Osteocyte (in vitro differentiated cells): ENCODE results near the gene POLR2C. TPM values are rescaled to one million over a fixed set of nuclear protein-coding genes. Genes with fewer than 3 reads are reported as not detected.

Experiments
- DNase-seq: peaks from one replicate; pipeline ENCODE4 v3.0.0; 2021; ENCODE audit warnings: mixed read lengths; ENCODE audit not compliant: unreplicated experiment; ENCODE audit errors: extremely low spot score
- H3K27ac Mint-ChIP-seq: one replicate; pipeline ENCODE4 v1.8.0; 2021; ENCODE audit warnings: mild to moderate bottlenecking, mixed read lengths; ENCODE audit not compliant: unreplicated experiment
- H3K27me3 Mint-ChIP-seq: one replicate; pipeline ENCODE4 v1.8.0; 2021; ENCODE audit warnings: mixed read lengths; ENCODE audit not compliant: unreplicated experiment
- H3K36me3 Mint-ChIP-seq: one replicate; pipeline ENCODE4 v1.8.0; 2021; ENCODE audit warnings: mixed read lengths; ENCODE audit not compliant: unreplicated experiment
- H3K4me1 Mint-ChIP-seq: one replicate; pipeline ENCODE4 v1.8.0; 2021; ENCODE audit warnings: mixed read lengths; ENCODE audit not compliant: unreplicated experiment
- H3K4me3 Mint-ChIP-seq: one replicate; pipeline ENCODE4 v1.8.0; 2021; ENCODE audit warnings: mild to moderate bottlenecking, moderate library complexity, mixed read lengths; ENCODE audit not compliant: unreplicated experiment
- H3K9me3 Mint-ChIP-seq: one replicate; pipeline ENCODE4 v1.8.0; 2021; ENCODE audit warnings: mixed read lengths; ENCODE audit not compliant: unreplicated experiment
- total RNA-seq: library from RNA; stranded (reverse); gene quantifications from 2 replicates; pipeline ENCODE4 v1.2.1, GENCODE V29; 2021
- TF ChIP-seq, protein P1 (sequence below): fragments of 200-600 bp; sonication (generic); IDR thresholded peaks from 2 replicates; pipeline ENCODE4 v1.5.0; 2021; ENCODE audit warnings: antibody characterized with exemption, mild to moderate bottlenecking, moderate library complexity

POLR2C gene
- total RNA-seq, 1 donor from 2014 or later, result 46.8 TPM

DNA sequence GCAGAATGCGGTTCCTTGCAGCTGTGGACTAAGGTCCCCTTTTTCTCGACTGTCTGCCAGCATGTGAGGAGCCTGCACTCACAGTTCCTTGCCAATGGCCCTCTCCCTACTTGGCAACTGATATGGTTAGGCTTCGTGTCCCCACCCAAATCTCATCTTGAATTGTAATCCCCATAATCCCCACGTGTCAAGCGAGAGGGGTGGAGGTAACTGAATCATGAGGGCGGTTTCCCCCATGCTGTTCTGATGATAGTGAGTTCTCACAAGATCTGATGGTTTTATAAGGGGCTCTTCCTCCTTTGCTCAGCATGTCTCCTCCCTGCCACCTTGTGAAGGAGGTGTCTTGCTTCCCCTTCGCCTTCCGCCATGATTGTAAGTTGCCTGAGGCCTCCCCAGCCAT, 35.2 kb upstream of the POLR2C start:
- Mint-ChIP-seq H3K4me3 (no peak overlapping the region), H3K36me3 (peaks cover 34% of the 10 kb centered on the region), H3K9me3 (no peaks in the 10 kb centered on the region), H3K27ac (no peak overlapping the region), H3K4me1 (peaks cover 5% of the 10 kb centered on the region), H3K27me3 (no peaks in the 10 kb centered on the region)
- TF ChIP-seq, protein P1, sequence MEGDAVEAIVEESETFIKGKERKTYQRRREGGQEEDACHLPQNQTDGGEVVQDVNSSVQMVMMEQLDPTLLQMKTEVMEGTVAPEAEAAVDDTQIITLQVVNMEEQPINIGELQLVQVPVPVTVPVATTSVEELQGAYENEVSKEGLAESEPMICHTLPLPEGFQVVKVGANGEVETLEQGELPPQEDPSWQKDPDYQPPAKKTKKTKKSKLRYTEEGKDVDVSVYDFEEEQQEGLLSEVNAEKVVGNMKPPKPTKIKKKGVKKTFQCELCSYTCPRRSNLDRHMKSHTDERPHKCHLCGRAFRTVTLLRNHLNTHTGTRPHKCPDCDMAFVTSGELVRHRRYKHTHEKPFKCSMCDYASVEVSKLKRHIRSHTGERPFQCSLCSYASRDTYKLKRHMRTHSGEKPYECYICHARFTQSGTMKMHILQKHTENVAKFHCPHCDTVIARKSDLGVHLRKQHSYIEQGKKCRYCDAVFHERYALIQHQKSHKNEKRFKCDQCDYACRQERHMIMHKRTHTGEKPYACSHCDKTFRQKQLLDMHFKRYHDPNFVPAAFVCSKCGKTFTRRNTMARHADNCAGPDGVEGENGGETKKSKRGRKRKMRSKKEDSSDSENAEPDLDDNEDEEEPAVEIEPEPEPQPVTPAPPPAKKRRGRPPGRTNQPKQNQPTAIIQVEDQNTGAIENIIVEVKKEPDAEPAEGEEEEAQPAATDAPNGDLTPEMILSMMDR, result no peak
- DNase-seq, result no peak

DNA sequence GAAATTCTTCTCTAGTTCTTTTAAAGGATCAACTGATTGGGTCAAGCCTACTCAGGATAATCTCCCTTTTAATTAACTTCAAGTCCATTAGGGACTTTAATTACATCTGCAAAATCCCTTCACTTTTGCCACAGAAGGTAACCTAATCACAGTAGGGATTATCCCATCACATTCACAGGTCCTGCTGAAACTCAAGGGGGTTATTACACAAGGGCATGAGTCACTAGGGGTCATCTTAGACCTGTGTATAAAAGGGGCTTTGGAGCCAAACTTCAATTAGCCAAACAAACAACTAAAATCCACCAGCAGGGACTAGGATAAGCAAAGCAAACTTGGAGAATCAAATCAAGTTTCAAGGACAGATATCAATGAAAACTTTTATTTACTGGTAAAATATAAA, 34.7 kb upstream of the POLR2C start:
- no peaks in the 10 kb centered on the region for H3K9me3 Mint-ChIP-seq
- no peak for DNase-seq

DNA sequence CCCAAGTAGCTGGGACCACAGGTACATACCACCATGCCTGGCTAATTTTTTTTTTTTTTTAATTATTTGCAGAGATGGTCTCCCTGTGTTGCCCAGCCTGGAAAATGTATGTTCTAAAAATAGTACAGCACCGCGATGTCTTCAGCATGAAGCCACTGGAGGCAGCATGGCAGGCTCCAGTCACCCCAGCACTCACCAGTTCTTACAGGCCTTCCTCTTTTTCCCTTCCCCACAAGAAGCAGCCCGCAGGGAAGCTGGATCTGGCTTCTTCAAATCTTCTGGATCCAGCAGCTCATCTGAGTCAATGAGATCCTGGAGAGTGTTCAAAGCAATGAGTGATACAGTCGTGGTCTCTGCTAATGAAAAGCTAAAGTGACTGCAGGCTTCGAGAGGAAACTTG, 31.5 kb upstream of the POLR2C start:
- Mint-ChIP-seq H3K9me3 (no peaks in the 10 kb centered on the region), H3K36me3 (peaks cover 53% of the 10 kb centered on the region), H3K4me1 (no peaks in the 10 kb centered on the region), H3K27ac (no peak overlapping the region), H3K4me3 (no peak overlapping the region), H3K27me3 (no peaks in the 10 kb centered on the region)
- TF ChIP-seq, protein P1, result no peak
- no peak for DNase-seq

More for the DNA sequence above, 34.7 kb upstream of the POLR2C start:
- Mint-ChIP-seq H3K4me1 (no peaks in the 10 kb centered on the region), H3K36me3 (peaks cover 37% of the 10 kb centered on the region), H3K27me3 (no peaks in the 10 kb centered on the region), H3K4me3 (no peak overlapping the region), H3K27ac (no peak overlapping the region)
- TF ChIP-seq, protein P1, result no peak

DNA sequence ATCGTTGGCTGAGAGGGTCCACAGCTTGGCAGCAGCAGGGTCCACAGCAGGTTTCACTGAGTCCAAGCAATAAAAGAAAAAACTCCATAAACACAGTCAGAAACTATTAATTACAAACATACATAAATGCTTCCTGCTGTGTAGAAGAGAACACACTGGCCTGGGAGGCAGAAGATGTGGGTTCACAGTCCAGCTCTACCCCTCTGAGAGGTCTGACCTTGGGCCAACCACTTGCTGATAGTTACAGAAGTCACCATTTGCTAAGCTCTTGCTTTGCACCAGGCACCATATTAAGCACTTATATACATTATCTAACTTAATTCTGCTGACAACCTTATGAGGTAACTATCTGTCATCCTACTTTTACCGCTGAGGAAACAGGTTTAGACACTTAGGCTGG, 30.0 kb upstream of the POLR2C start:
- Mint-ChIP-seq H3K27ac (no peak overlapping the region), H3K36me3 (peaks cover 52% of the 10 kb centered on the region), H3K4me1 (no peaks in the 10 kb centered on the region), H3K4me3 (no peak overlapping the region), H3K9me3 (no peaks in the 10 kb centered on the region), H3K27me3 (no peaks in the 10 kb centered on the region)
- TF ChIP-seq, protein P1, result no peak
- no peak for DNase-seq

DNA sequence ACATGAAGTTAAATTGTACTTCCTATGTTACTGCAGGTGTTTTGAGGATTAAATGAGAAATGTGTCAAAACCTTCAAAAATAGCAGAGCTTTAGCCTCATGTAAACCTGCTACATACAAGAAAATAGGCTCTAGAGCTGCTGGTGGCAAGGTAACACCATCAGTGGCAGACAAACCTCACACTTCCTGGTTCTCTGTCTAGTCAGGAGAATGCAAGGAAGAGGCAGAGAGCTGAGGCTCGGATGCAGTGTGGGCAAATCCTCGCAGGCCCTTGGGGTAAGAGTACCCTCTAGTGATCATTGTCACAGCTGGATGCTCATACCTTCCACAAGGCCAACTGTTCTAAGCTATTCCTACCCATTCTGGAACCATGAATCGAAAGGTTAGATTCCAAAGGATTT, 29.5 kb upstream of the POLR2C start:
- DNase-seq, result no peak
- TF ChIP-seq, protein P1, result no peak
- H3K27ac Mint-ChIP-seq, result no peak overlapping the region
- H3K36me3 Mint-ChIP-seq, result peaks cover 47% of the 10 kb centered on the region
- H3K4me1 Mint-ChIP-seq, result no peaks in the 10 kb centered on the region
- H3K9me3 Mint-ChIP-seq, result no peaks in the 10 kb centered on the region
- no peaks in the 10 kb centered on the region for H3K27me3 Mint-ChIP-seq
- no peak overlapping the region for H3K4me3 Mint-ChIP-seq
